PC-9 (cell line): ENCODE measurements around the gene NDUFS8. TPM values are rescaled to one million over a fixed set of nuclear protein-coding genes. Genes with fewer than 3 reads are reported as not detected.

Source experiments
- BruUV-seq: library from RNA; stranded (reverse); fragments of 400-500 nt; replicated peaks from 2 replicates; lab custom pipeline; 2021; lab: Mats Ljungman, UMichigan
- CTCF ChIA-PET: fragments of 300-600 bp; sonication (Branson Sonifier 250); formaldehyde crosslinking; loops from one replicate; lab custom pipeline; 2022; ENCODE audit warnings: antibody characterized with exemption; lab: Charles Lee
- POLR2A ChIA-PET: fragments of 300-600 bp; sonication (Branson Sonifier 250); formaldehyde crosslinking; loops from one replicate; lab custom pipeline; 2022; ENCODE audit warnings: antibody characterized with exemption; ENCODE audit not compliant: unreplicated experiment; lab: Charles Lee
- DNase-seq, 2 experiments: peaks; one replicate each; pipeline versions ENCODE4 v3.0.0 to v3.0.0-alpha.2; 2015 to 2022; ENCODE audit warnings: mixed read lengths in 1 of 2
- H2AFZ ChIP-seq: fragments of 200-600 bp; sonication (generic); 2 replicates; pipeline ENCODE4 v1.8.1; 2017; ENCODE audit warnings: antibody characterized with exemption
- H3F3A ChIP-seq: fragments of 200-600 bp; sonication (generic); 2 replicates; pipeline ENCODE4 v1.8.1; 2017; ENCODE audit warnings: antibody characterized with exemption, mild to moderate bottlenecking, low read depth; ENCODE audit not compliant: insufficient read depth
- H3K27ac ChIP-seq: fragments of 200-600 bp; sonication (generic); 2 replicates; pipeline ENCODE4 v1.6.1; 2016; ENCODE audit warnings: mixed run types
- H3K27me3 ChIP-seq: fragments of 200-600 bp; sonication (generic); 2 replicates; pipeline ENCODE4 v1.6.1; 2016; ENCODE audit warnings: low read depth, mixed run types; ENCODE audit not compliant: insufficient read depth
- H3K36me3 ChIP-seq: fragments of 200-600 bp; sonication (generic); 2 replicates; pipeline ENCODE4 v1.6.1; 2016; ENCODE audit warnings: low read depth, mixed run types
- H3K4me1 ChIP-seq: fragments of 200-600 bp; sonication (generic); replicated peaks from 2 replicates; pipeline ENCODE4 v1.6.1; 2016; ENCODE audit warnings: mixed run types; ENCODE audit not compliant: insufficient read depth
- H3K4me2 ChIP-seq: fragments of 200-600 bp; sonication (generic); 2 replicates; pipeline ENCODE4 v1.6.1; 2017; ENCODE audit warnings: mixed run types
- H3K4me3 ChIP-seq: fragments of 200-600 bp; sonication (generic); 2 replicates; pipeline ENCODE4 v1.6.1; 2016; ENCODE audit warnings: mixed run types
- H3K79me2 ChIP-seq: fragments of 200-600 bp; sonication (generic); 2 replicates; pipeline ENCODE4 v1.6.1; 2017; ENCODE audit warnings: low read depth, mixed run types
- H3K9me2 ChIP-seq: fragments of 200-600 bp; sonication (generic); 2 replicates; pipeline ENCODE4 v1.8.1; 2017; ENCODE audit warnings: mild to moderate bottlenecking; ENCODE audit not compliant: insufficient read depth
- H3K9me3 ChIP-seq: fragments of 200-600 bp; sonication (generic); 2 replicates; pipeline ENCODE4 v1.8.1; 2016; ENCODE audit warnings: low read depth; ENCODE audit not compliant: insufficient read depth
- H4K20me1 ChIP-seq: fragments of 200-600 bp; sonication (generic); 2 replicates; pipeline ENCODE4 v1.8.1; 2017; ENCODE audit not compliant: insufficient read depth
- CTCF ChIP-seq: fragments of 200-600 bp; sonication (generic); conservative IDR thresholded peaks from 2 replicates; pipeline ENCODE4 v1.6.1; 2017; ENCODE audit warnings: mixed run types, antibody characterized with exemption, mild to moderate bottlenecking, moderate library complexity
- EZH2 ChIP-seq: fragments of 200-600 bp; sonication (generic); IDR thresholded peaks from 2 replicates; pipeline ENCODE4 v1.8.0; 2017; ENCODE audit warnings: antibody characterized with exemption, low read depth
- intact Hi-C: fragments of 100-400 bp; cut with micrococcal nuclease; formaldehyde crosslinking; loops from one replicate; pipeline ENCODE4 v1.10.0; 2022; ENCODE audit not compliant: unreplicated experiment
- total RNA-seq: library from RNA; stranded (reverse); gene quantifications from 2 replicates; pipeline ENCODE4 v1.2.3, GENCODE V29; 2021

Gene NDUFS8
- total RNA-seq, 1 experiment from 2014 or later, result 275 TPM

GRCh38 chr11:68035266-68035876 lies 4.9 kb downstream of the NDUFS8 start:
- no TSS peak for BruUV-seq
- Histone ChIP-seq H3K79me2 (peaks cover 35% of the 10 kb centered on the region), H2AFZ (no peak overlapping the region), H3K27ac (no peak overlapping the region), H3F3A (peaks cover 57% of the 10 kb centered on the region), H3K9me2 (no peaks in the 10 kb centered on the region), H3K9me3 (no peaks in the 10 kb centered on the region), H3K4me3 (no peak overlapping the region), H3K36me3 (peaks cover 7% of the 10 kb centered on the region; the same call in 1 of the 2 replicates), H3K4me2 (no peak overlapping the region), H4K20me1 (no peaks in the 10 kb centered on the region), H3K27me3 (no peaks in the 10 kb centered on the region), H3K4me1 (peaks cover 30% of the 10 kb centered on the region)
- intact Hi-C loops, result no loop called here
- DNase-seq, result no peak
- CTCF ChIA-PET, result no interaction called here
- no peak for TF ChIP-seq CTCF
- TF ChIP-seq EZH2, result no peak
- POLR2A ChIA-PET, result interaction anchor here (0.7 kb wide), 1 partner anchor 91 kb away, joined by 8 read pairs; no protein-coding TSS in a partner anchor

GRCh38 chr11:68036141-68036716 lies 5.7 kb downstream of the NDUFS8 start:
- Histone ChIP-seq H3K36me3 (peaks cover 7% of the 10 kb centered on the region; the same call in 1 of the 2 replicates), H4K20me1 (no peaks in the 10 kb centered on the region), H3F3A (peaks cover 60% of the 10 kb centered on the region), H3K27me3 (no peaks in the 10 kb centered on the region), H3K79me2 (peaks cover 38% of the 10 kb centered on the region), H2AFZ (no peak overlapping the region), H3K4me1 (peaks cover 30% of the 10 kb centered on the region), H3K9me3 (no peaks in the 10 kb centered on the region), H3K4me3 (no peak overlapping the region), H3K4me2 (no peak overlapping the region), H3K9me2 (no peaks in the 10 kb centered on the region), H3K27ac (no peak overlapping the region)
- DNase-seq, result no peak
- no peak for TF ChIP-seq EZH2
- TF ChIP-seq CTCF, result no peak
- CTCF ChIA-PET, result no interaction called here
- POLR2A ChIA-PET, result no interaction called here
- BruUV-seq, result no TSS peak
- intact Hi-C loops, result no loop called here

GRCh38 chr11:68036717-68037239 lies 6.3 kb downstream of the NDUFS8 start:
- CTCF ChIA-PET, result no interaction called here
- DNase-seq, result no peak
- POLR2A ChIA-PET, result no interaction called here
- no peak overlapping the region for H3K4me3 ChIP-seq
- no peaks in the 10 kb centered on the region for H3K27me3 ChIP-seq
- BruUV-seq, result no TSS peak
- H3K9me3 ChIP-seq, result no peaks in the 10 kb centered on the region
- H3K4me1 ChIP-seq, result peaks cover 25% of the 10 kb centered on the region
- intact Hi-C loops, result no loop called here
- H3K4me2 ChIP-seq, result no peak overlapping the region
- no peak overlapping the region for H3K27ac ChIP-seq
- no peak overlapping the region for H2AFZ ChIP-seq
- H3K9me2 ChIP-seq, result no peaks in the 10 kb centered on the region
- peaks cover 65% of the 10 kb centered on the region for H3F3A ChIP-seq
- peaks cover 7% of the 10 kb centered on the region; the same call in 1 of the 2 replicates for H3K36me3 ChIP-seq
- H3K79me2 ChIP-seq, result peaks cover 35% of the 10 kb centered on the region
- TF ChIP-seq CTCF (no peak), EZH2 (no peak)
- no peaks in the 10 kb centered on the region for H4K20me1 ChIP-seq
